Uterus (tissue), 4 donors: Measurements from ENCODE around the gene GPATCH3. TPM values are rescaled to one million over a fixed set of nuclear protein-coding genes. Genes with fewer than 3 reads are reported as not detected.

Experiments used
- DNase-seq, 2 donors: peaks; one replicate each; pipeline ENCODE4 v3.0.0-alpha.2; 2019 to 2020
- H3K27ac ChIP-seq, 2 donors: fragments of 200-600 bp; sonication (generic); 1 replicate in 1 of 2; 2 replicates in 1 of 2; pipeline ENCODE4 v1.5.1; 2016 to 2018
- H3K27me3 ChIP-seq, 2 donors: fragments of 200-600 bp; sonication (generic); one replicate each; pipeline ENCODE4 v1.5.1; 2018 to 2019; ENCODE audit warnings: control low read depth in 1 of 2
- H3K36me3 ChIP-seq, 2 donors: fragments of 200-600 bp; sonication (generic); one replicate each; pipeline ENCODE4 v1.5.1; 2019; ENCODE audit warnings: control low read depth in 1 of 2
- H3K4me1 ChIP-seq, 2 donors: fragments of 200-600 bp; sonication (generic); one replicate each; pipeline ENCODE4 v1.5.1; 2018 to 2019; ENCODE audit warnings: control low read depth in 1 of 2
- H3K4me3 ChIP-seq, 2 donors: fragments of 200-600 bp; sonication (generic); 1 replicate in 1 of 2; 2 replicates in 1 of 2; pipeline ENCODE4 v1.5.1; 2018 to 2019; ENCODE audit warnings: mild to moderate bottlenecking in 1 of 2
- H3K9me3 ChIP-seq, 2 donors: fragments of 200-600 bp; sonication (generic); one replicate each; pipeline ENCODE4 v1.5.1; 2019; ENCODE audit warnings: control low read depth in 1 of 2
- POLR2A ChIP-seq, 2 donors: fragments of 450-650 bp; IDR thresholded peaks; one replicate each; pipeline ENCODE4 v1.6.1; 2016; ENCODE audit warnings: antibody characterized with exemption in 2 of 2, mild to moderate bottlenecking in 1 of 2, moderate library complexity in 1 of 2
- intact Hi-C: fragments of 100-400 bp; cut with DNase I; formaldehyde crosslinking; loops from one replicate; pipeline ENCODE4 v1.15.1; 2023; ENCODE audit warnings: low total_unique reads
- total RNA-seq, 4 donors: library from RNA; depleted of rRNA in 3 of 4; stranded (reverse); fragments of >200 nt in 3 of 4; gene quantifications; one replicate each; pipeline versions ENCODE4 v1.1.0 to v1.2.4, GENCODE V29; 2014 to 2023
- TF ChIP-seq, protein P1 (sequence below), 4 experiments: fragments of 200-600 bp in 2 of 4; fragments of 450-650 bp in 2 of 4; sonication (generic) in 2 of 4; IDR thresholded peaks; one replicate each; pipeline ENCODE4 v1.5.1; 2016 to 2019; ENCODE audit warnings: antibody characterized with exemption in 4 of 4, mild to moderate bottlenecking in 2 of 4, moderate library complexity in 1 of 4
- donor health status: DM: yes; HTN: yes; CAD: no.

GPATCH3 gene
- total RNA-seq, 4 donors from 2014 or later: 1.3 to 15.9 (median 7.0) TPM

DNA sequence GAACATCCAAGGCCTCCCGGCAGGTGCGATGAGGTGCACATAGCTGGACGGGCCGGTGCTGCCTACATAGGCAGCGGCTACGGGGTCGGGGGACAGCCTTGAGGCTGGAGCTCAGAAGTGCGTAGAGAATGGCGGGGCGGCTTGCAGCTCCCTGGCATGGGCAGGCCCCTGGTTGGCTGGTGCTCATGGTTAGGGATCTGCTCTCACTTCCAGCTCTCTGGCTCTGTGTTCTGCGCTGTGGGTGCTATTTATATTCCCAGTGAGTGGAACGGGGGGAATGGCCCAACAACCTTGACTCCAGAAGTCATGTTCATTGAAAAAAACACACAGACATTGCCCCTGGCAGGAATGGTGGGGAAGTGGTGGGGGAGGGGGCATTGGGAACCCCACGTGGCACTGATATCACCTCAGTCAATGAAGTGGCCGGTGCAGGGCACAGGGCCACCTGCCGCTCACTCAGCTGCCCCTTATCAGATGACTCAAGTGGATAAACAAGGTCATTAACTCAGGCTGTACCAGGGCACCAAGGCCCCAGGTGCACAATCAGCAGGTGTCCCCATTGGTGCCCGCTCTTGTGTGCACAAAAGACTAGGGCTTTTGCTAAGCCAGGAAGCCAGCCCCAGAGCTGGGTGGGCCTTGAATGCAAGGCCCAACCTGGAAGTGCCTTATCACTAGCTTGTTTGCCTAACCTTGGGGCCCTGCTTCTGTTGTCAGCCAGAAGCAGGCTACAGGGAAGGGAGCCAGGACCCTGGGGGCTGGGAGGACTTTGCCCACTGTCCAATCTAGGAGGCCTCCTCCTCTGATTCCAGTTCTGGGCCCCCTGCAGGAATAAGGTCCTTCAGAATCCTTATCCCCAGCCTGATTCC is 13.7 kb upstream of the GPATCH3 start, which contains the start of gene NR0B2:
Gene NR0B2, minus strand, starts transcription at position 222 of the 866 bp plus-strand sequence. Its CDS starts 35 bp downstream, at position 187.
- no peak for TF ChIP-seq POLR2A (IDR thresholded peaks at IDR 0.05)
- TF ChIP-seq, protein P1, sequence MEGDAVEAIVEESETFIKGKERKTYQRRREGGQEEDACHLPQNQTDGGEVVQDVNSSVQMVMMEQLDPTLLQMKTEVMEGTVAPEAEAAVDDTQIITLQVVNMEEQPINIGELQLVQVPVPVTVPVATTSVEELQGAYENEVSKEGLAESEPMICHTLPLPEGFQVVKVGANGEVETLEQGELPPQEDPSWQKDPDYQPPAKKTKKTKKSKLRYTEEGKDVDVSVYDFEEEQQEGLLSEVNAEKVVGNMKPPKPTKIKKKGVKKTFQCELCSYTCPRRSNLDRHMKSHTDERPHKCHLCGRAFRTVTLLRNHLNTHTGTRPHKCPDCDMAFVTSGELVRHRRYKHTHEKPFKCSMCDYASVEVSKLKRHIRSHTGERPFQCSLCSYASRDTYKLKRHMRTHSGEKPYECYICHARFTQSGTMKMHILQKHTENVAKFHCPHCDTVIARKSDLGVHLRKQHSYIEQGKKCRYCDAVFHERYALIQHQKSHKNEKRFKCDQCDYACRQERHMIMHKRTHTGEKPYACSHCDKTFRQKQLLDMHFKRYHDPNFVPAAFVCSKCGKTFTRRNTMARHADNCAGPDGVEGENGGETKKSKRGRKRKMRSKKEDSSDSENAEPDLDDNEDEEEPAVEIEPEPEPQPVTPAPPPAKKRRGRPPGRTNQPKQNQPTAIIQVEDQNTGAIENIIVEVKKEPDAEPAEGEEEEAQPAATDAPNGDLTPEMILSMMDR (IDR thresholded peaks at IDR 0.05): no peak
- Histone ChIP-seq H3K27ac (no peak within 1 kb of the TSS), H3K9me3 (no peaks in the 10 kb centered on the region), H3K4me3 (no peak within 1 kb of the TSS), H3K36me3 (no peaks in the 10 kb centered on the region), H3K4me1 (no peaks in the 10 kb centered on the region), H3K27me3 (no peaks in the 10 kb centered on the region)
- intact Hi-C loops: no loop called here
- no peak for DNase-seq

DNA sequence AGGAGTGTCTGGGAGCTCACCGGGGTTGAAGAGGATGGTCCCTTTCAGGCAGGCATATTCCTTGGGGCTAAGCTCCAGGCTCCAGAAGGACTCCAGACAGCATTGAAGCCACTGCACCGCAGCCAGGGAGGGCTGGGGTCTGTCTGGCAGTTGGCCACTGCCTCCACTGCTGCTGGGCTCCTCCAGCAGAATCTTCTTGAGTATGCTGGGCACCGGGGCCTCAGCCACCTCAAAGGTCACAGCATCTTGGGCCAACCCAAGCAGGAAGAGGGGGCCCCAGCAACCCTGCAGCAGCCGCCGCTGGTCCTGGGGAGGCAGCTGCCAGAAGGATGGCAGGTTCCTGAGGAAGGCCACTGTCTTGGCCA is 13.1 kb upstream of the GPATCH3 start:
- H3K4me1 ChIP-seq: no peaks in the 10 kb centered on the region
- no peaks in the 10 kb centered on the region for H3K27me3 ChIP-seq
- DNase-seq: no peak
- H3K27ac ChIP-seq: no peak overlapping the region
- H3K4me3 ChIP-seq: no peak overlapping the region
- intact Hi-C loops: no loop called here
- H3K36me3 ChIP-seq: no peaks in the 10 kb centered on the region
- no peaks in the 10 kb centered on the region for H3K9me3 ChIP-seq
- TF ChIP-seq, protein P1 (IDR thresholded peaks at IDR 0.05): no peak
- TF ChIP-seq POLR2A (IDR thresholded peaks at IDR 0.05): no peak

DNA sequence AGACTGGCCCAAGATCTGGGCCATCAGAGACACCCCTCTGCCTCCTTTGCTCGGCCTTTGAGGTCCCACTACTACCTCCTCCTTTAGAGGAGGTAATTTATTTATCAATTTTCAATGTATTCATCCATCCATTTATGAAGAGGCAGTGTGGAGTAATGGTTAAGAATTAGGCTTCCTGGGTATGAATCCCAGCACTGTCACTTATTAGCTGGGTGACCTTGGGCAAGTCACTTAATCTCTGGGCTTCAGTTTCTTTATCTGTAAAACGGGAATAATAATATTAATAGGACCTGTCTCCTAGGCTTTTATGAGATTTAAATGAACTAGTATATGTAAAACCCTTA is 11.9 kb upstream of the GPATCH3 start:
- H3K36me3 ChIP-seq: no peaks in the 10 kb centered on the region
- intact Hi-C loops: no loop called here
- no peak for DNase-seq
- H3K9me3 ChIP-seq: no peaks in the 10 kb centered on the region
- no peak for TF ChIP-seq POLR2A (IDR thresholded peaks at IDR 0.05)
- TF ChIP-seq, protein P1 (IDR thresholded peaks at IDR 0.05): no peak
- no peak overlapping the region for H3K4me3 ChIP-seq
- no peaks in the 10 kb centered on the region for H3K27me3 ChIP-seq
- H3K27ac ChIP-seq: no peak overlapping the region
- H3K4me1 ChIP-seq: no peaks in the 10 kb centered on the region

DNA sequence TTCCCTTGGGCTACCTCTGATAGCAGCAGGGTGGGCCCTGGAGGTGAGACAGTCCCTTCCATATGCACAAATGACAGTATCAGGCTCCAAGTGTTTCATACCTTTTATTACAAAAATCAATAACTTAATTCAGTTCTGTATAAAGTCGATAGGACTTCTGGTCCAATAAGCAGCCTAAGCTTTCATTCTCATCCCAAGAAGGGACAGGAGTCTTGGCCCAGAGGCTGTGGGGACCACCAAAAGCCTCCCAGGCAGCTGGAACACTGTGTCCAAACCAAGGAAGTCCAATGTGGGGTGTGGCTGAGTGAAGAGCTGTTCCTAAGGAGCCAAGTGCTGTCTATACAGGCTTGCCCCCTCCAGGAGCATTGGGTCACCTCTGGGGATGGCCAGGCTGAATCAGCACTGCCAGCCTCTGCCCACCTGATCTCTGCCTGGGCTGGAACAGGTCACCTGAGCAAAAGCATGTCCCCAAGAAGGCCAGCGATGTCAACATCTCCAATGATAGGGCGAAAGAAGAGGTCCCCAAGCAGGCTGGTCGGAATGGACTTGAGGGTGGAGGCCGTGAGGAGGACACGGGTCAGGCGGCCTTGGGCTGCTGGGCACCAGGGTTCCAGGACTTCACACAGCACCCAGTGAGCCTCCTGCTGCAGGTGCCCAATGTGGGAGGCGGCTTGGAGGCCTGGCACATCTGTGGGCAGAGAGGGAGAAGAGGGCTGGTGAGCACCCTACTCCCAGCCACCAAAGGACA is 11.3 kb upstream of the GPATCH3 start:
- intact Hi-C loops: no loop called here
- no peak for DNase-seq
- Histone ChIP-seq H3K9me3 (no peaks in the 10 kb centered on the region), H3K4me3 (no peak overlapping the region), H3K27me3 (no peaks in the 10 kb centered on the region), H3K4me1 (no peaks in the 10 kb centered on the region), H3K27ac (no peak overlapping the region), H3K36me3 (no peaks in the 10 kb centered on the region)
- TF ChIP-seq POLR2A (IDR thresholded peaks at IDR 0.05): no peak
- TF ChIP-seq, protein P1 (IDR thresholded peaks at IDR 0.05): no peak
